Measurements from ENCODE around the gene GPRIN3. TPM values are rescaled to one million over a fixed set of nuclear protein-coding genes. Genes with fewer than 3 reads are reported as not detected.

GPRIN3 gene
- total and polyA plus RNA-seq, 10 of the 15 experiments (the other 5 are each of a cell fraction or from before 2014, with no cell fraction given) = under 0.01 to 0.05 (median 0.01) TPM; not detected in 6

DNA sequence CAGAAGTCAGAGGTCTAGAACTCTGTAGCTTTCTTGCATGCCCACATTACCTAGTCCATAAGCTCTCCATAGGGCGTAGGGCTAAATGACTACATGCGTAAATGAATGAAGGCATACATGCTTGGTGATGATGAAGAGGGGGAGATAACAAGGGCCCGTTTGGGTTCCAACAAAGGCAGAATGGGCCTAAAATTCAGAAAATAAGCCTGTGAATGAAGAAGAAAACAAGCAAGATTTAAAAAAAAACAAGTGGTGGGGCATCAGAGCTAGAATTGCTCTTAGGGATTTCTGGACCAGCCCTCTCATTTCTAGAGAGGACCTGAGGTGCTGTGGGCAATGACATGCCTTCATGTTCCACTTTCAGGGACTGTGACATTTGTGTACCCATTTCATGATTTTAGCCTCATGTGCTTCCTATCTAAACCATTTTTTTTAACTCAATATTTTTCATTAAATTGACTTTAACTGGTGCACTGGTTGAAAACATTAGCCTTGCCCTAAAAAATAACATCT is 12.1 kb downstream of the GPRIN3 start:
- Histone ChIP-seq H3K9me3 (replicated peaks; ENCODE audit: control insufficient read depth, insufficient read depth, low read length) (no peaks in the 10 kb centered on the region; the same call in 2 of the 3 replicates), H3K79me2 (ENCODE audit: control insufficient read depth, insufficient read depth, low read length) (no peaks in the 10 kb centered on the region), H3K4me3 (no peak overlapping the region), H3K27me3 (replicated peaks in 1 of 2; ENCODE audit: control insufficient read depth in 2 of 2, insufficient read depth in 2 of 2, low read length in 1 of 2) (peaks cover 0 to 2% of the 10 kb centered on the region in 2 experiments; a peak in 1 of 4 replicates), H3K4me2 (ENCODE audit: control insufficient read depth, insufficient read depth) (no peak overlapping the region; the same call in 1 of the 2 replicates), H3K36me3 (ENCODE audit: control insufficient read depth in 2 of 2, insufficient read depth in 2 of 2, low read length in 1 of 2) (no peaks in the 10 kb centered on the region), H3K4me1 (ENCODE audit: control insufficient read depth, insufficient read depth, low read length) (peaks cover 8% of the 10 kb centered on the region; the same call in 1 of the 2 replicates), H4K20me1 (ENCODE audit: control insufficient read depth, insufficient read depth) (no peaks in the 10 kb centered on the region), H2AFZ (ENCODE audit: control insufficient read depth, low read depth, low read length) (no peak overlapping the region), H3K9ac (ENCODE audit: control insufficient read depth, insufficient read depth, low read length) (no peak overlapping the region), H3K27ac (ENCODE audit: control insufficient read depth, insufficient read depth) (no peak overlapping the region)
- 67% methylated on average over 3 of the region's 3 CpGs for WGBS (ENCODE audit: insufficient coverage, insufficient replicate concordance, low lambda C conversion rate, missing lambda C conversion rate)
- CTCF ChIA-PET = interaction anchor here (1.5 kb wide), 2 partner anchors 37 to 40 kb away, joined by 4 to 7 read pairs; no protein-coding TSS in a partner anchor
- in situ Hi-C loops (cut with MboI) (no loop called here), intact Hi-C loops (cut with micrococcal nuclease; ENCODE audit: unreplicated experiment) (no loop called here)
- FAIRE-seq (no peak), DNase-seq (ENCODE audit: low read depth, low spot score) (no peak), ATAC-seq (no peak)
- no TSS peak for BruUV-seq (replicated peaks)
- RAD21 ChIA-PET (ENCODE audit: unreplicated experiment) = interaction anchor here (0.9 to 1.9 kb wide), 2 partner anchors 10 to 69 kb away, joined by 5 to 6 read pairs; no protein-coding TSS in a partner anchor
- SMC1A ChIA-PET (ENCODE audit: uncharacterized antibody, unreplicated experiment) = interaction anchor here (0.8 to 0.9 kb wide), 2 partner anchors 9 to 104 kb away, joined by 3 to 4 read pairs; no protein-coding TSS in a partner anchor
- POLR2A ChIA-PET = no interaction called here
- TF ChIP-seq SPI1 (IDR thresholded peaks at IDR 0.05; ENCODE audit: borderline replicate concordance, insufficient read depth, low read depth, low read length) (no peak), HDAC2 (IDR thresholded peaks at IDR 0.05) (no peak), GABPA (IDR thresholded peaks at IDR 0.05; ENCODE audit: low read depth) (no peak), BACH1 (IDR thresholded peaks at IDR 0.05; ENCODE audit: borderline replicate concordance) (no peak), POU2F2 (IDR thresholded peaks at IDR 0.05; ENCODE audit: borderline replicate concordance, low read depth, low read length) (no peak), TCF12 (IDR thresholded peaks at IDR 0.05; ENCODE audit: low read depth, low read length) (no peak), CBX3 (IDR thresholded peaks at IDR 0.05; ENCODE audit: borderline replicate concordance, low read depth) (no peak), RCOR1 (conservative IDR thresholded peaks at IDR 0.05; ENCODE audit: low read depth, low read length) (no peak), SMAD1 (IDR thresholded peaks at IDR 0.05; ENCODE audit: low read depth, partially characterized antibody) (no peak)
- TF ChIP-seq, protein P1, sequence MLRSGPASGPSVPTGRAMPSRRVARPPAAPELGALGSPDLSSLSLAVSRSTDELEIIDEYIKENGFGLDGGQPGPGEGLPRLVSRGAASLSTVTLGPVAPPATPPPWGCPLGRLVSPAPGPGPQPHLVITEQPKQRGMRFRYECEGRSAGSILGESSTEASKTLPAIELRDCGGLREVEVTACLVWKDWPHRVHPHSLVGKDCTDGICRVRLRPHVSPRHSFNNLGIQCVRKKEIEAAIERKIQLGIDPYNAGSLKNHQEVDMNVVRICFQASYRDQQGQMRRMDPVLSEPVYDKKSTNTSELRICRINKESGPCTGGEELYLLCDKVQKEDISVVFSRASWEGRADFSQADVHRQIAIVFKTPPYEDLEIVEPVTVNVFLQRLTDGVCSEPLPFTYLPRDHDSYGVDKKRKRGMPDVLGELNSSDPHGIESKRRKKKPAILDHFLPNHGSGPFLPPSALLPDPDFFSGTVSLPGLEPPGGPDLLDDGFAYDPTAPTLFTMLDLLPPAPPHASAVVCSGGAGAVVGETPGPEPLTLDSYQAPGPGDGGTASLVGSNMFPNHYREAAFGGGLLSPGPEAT (IDR thresholded peaks at IDR 0.05; ENCODE audit: low read depth) = no peak
- TF ChIP-seq, protein P2, sequence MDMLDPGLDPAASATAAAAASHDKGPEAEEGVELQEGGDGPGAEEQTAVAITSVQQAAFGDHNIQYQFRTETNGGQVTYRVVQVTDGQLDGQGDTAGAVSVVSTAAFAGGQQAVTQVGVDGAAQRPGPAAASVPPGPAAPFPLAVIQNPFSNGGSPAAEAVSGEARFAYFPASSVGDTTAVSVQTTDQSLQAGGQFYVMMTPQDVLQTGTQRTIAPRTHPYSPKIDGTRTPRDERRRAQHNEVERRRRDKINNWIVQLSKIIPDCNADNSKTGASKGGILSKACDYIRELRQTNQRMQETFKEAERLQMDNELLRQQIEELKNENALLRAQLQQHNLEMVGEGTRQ (IDR thresholded peaks at IDR 0.05; ENCODE audit: borderline replicate concordance, low read depth, low read length) = no peak
- TF ChIP-seq, protein P3, sequence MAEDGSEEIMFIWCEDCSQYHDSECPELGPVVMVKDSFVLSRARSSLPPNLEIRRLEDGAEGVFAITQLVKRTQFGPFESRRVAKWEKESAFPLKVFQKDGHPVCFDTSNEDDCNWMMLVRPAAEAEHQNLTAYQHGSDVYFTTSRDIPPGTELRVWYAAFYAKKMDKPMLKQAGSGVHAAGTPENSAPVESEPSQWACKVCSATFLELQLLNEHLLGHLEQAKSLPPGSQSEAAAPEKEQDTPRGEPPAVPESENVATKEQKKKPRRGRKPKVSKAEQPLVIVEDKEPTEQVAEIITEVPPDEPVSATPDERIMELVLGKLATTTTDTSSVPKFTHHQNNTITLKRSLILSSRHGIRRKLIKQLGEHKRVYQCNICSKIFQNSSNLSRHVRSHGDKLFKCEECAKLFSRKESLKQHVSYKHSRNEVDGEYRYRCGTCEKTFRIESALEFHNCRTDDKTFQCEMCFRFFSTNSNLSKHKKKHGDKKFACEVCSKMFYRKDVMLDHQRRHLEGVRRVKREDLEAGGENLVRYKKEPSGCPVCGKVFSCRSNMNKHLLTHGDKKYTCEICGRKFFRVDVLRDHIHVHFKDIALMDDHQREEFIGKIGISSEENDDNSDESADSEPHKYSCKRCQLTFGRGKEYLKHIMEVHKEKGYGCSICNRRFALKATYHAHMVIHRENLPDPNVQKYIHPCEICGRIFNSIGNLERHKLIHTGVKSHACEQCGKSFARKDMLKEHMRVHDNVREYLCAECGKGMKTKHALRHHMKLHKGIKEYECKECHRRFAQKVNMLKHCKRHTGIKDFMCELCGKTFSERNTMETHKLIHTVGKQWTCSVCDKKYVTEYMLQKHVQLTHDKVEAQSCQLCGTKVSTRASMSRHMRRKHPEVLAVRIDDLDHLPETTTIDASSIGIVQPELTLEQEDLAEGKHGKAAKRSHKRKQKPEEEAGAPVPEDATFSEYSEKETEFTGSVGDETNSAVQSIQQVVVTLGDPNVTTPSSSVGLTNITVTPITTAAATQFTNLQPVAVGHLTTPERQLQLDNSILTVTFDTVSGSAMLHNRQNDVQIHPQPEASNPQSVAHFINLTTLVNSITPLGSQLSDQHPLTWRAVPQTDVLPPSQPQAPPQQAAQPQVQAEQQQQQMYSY (CRISPR knock-in tag; IDR thresholded peaks at IDR 0.05) = no peak
- TF ChIP-seq, protein P4, sequence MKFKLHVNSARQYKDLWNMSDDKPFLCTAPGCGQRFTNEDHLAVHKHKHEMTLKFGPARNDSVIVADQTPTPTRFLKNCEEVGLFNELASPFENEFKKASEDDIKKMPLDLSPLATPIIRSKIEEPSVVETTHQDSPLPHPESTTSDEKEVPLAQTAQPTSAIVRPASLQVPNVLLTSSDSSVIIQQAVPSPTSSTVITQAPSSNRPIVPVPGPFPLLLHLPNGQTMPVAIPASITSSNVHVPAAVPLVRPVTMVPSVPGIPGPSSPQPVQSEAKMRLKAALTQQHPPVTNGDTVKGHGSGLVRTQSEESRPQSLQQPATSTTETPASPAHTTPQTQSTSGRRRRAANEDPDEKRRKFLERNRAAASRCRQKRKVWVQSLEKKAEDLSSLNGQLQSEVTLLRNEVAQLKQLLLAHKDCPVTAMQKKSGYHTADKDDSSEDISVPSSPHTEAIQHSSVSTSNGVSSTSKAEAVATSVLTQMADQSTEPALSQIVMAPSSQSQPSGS (IDR thresholded peaks at IDR 0.05; ENCODE audit: low read length) = no peak
